AG04449 (cell line): ENCODE results near the gene CNRIP1.

ENCODE experiments used
- CTCF ChIA-PET: fragments of 350-600 bp; formaldehyde crosslinking; extraction: SDS; loops from one replicate; lab custom pipeline; 2021; ENCODE audit warnings: antibody characterized with exemption; lab: Yijun Ruan, JAX
- POLR2A ChIA-PET: fragments of 400-600, 350-600 bp; formaldehyde crosslinking; extraction: SDS; loops from one replicate; lab custom pipeline; 2020; ENCODE audit warnings: antibody characterized with exemption, inconsistent platforms; lab: Yijun Ruan, JAX
- DNase-seq: peaks from one replicate; pipeline ENCODE4 v3.0.0-alpha.2; 2010; ENCODE audit warnings: low read depth, low spot score
- H3K4me3 ChIP-seq: 2 replicates; pipeline ENCODE4 v1.5.1; 2011; ENCODE audit warnings: low read depth, mild to moderate bottlenecking, control low read depth, low read length
- TF ChIP-seq, protein P1 (sequence below): IDR thresholded peaks from one replicate; pipeline ENCODE4 v1.5.1; 2011; ENCODE audit warnings: mild to moderate bottlenecking, moderate library complexity, low read length, control low read depth, inconsistent platforms; ENCODE audit not compliant: insufficient read depth; ENCODE audit errors: missing control alignments

The CNRIP1 gene

DNA sequence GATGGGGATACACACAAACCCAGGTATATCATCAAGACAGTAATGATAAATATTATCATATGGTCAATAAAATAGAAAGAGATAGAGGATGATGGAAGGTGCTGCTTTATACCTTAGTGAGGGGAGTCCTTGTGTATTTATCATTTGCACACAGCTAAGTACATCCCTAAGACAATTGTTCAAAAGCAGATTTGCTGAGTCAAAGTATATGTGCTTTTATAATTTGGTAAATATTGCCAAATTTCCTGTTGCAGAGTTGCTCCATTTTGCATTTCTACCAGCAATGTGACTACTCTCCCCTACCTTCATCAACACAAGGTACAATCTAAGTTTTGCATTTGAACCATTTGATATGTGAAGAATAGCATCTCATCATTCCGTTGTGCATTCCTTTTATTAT, 22.7 kb upstream of the CNRIP1 start:
- no peak overlapping the region for H3K4me3 ChIP-seq
- no peak for DNase-seq
- TF ChIP-seq, protein P1, sequence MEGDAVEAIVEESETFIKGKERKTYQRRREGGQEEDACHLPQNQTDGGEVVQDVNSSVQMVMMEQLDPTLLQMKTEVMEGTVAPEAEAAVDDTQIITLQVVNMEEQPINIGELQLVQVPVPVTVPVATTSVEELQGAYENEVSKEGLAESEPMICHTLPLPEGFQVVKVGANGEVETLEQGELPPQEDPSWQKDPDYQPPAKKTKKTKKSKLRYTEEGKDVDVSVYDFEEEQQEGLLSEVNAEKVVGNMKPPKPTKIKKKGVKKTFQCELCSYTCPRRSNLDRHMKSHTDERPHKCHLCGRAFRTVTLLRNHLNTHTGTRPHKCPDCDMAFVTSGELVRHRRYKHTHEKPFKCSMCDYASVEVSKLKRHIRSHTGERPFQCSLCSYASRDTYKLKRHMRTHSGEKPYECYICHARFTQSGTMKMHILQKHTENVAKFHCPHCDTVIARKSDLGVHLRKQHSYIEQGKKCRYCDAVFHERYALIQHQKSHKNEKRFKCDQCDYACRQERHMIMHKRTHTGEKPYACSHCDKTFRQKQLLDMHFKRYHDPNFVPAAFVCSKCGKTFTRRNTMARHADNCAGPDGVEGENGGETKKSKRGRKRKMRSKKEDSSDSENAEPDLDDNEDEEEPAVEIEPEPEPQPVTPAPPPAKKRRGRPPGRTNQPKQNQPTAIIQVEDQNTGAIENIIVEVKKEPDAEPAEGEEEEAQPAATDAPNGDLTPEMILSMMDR, result no peak
- CTCF ChIA-PET, result no interaction called here
- POLR2A ChIA-PET, result no interaction called here

- POLR2A ChIA-PET, result no interaction called here
- H3K4me3 ChIP-seq, result no peak overlapping the region
- TF ChIP-seq, protein P1, result no peak
- no peak for DNase-seq
- CTCF ChIA-PET, result no interaction called here
These were observed 21.8 kb upstream of the CNRIP1 start for GRCh38 chr2:68341583-68341982.

DNA sequence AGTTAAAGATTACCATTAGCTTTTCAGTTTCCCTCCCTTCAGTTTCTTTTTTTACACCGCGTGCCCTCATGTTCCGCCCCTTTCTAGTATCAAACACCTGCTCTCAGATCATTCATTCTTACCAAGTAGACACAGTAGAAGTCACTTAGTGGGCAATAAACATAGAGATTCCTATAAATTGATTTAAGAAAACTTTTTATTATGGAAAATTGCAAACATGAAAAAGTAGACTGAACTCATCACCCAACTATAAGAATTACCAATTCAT, 21.2 kb upstream of the CNRIP1 start:
- H3K4me3 ChIP-seq, result no peak overlapping the region
- ChIA-PET POLR2A (no interaction called here), CTCF (no interaction called here)
- TF ChIP-seq, protein P1, result no peak
- DNase-seq, result no peak

- no peak for DNase-seq
- ChIA-PET POLR2A (no interaction called here), CTCF (interaction anchor here (1.4 kb wide), 1 partner anchor 17 kb away, joined by 4 read pairs; no protein-coding TSS in a partner anchor)
- no peak overlapping the region for H3K4me3 ChIP-seq
- TF ChIP-seq, protein P1, result no peak
These were observed 20.7 kb upstream of the CNRIP1 start for GRCh38 chr2:68340226-68341061.

DNA sequence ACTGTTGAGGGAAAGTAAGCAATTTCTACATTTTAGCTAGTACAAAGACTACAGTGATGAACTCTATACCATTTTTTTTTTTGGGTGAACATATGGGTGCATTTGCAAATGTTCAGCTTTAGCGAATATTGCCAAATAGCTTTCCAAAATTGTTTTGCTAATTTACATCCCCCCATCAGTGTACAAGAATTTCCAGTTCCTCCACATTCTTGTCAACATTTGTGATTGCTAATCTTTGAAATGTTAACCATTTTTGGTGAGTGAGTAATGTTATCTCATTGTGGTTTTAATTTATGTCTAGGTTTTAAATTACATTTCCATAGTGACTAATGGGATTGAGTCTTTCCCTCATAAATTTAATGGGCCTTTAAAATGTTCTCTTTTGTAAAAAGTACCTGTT, 16.4 kb upstream of the CNRIP1 start:
- ChIA-PET POLR2A (interaction anchor here (1.2 kb wide), 1 partner anchor 16 kb away, joined by 7 read pairs; the partner anchor contains the start of gene CNRIP1), CTCF (interaction anchor here (0.6 to 1.0 kb wide), 2 partner anchors 53 to 105 kb away, joined by 3 to 4 read pairs; no protein-coding TSS in a partner anchor)
- peak; percentile 41 for DNase-seq
- TF ChIP-seq, protein P1, result no peak
- H3K4me3 ChIP-seq, result no peak overlapping the region

DNA sequence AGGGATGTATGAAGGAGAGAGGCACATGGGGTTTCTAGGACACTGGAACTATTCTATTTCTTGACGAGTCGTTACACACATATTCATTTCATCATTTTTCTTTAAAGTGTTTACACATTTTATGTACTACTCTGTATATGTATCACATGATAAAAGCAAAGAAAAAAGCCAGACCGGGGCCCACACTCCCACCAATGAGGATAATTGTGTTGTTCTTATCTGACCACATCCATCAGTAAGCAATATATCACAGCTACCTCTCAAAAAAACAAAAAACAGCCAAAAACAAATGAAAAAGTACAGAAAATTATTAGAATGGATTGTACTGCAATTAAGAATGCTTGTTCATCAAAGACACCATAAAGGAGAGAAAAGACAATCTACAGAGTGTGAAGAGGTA, 14.2 kb upstream of the CNRIP1 start:
- POLR2A ChIA-PET, result interaction anchor here (0.9 kb wide), 1 partner anchor 15 kb away, joined by 3 read pairs; no protein-coding TSS in a partner anchor
- no peak overlapping the region for H3K4me3 ChIP-seq
- TF ChIP-seq, protein P1, result no peak
- CTCF ChIA-PET, result interaction anchor here (0.9 to 1.5 kb wide), 3 partner anchors 10 to 41 kb away, joined by 3 read pairs; no protein-coding TSS in a partner anchor
- no peak for DNase-seq
